NB4 (cell line): Measurements from ENCODE around the gene G0S2.

Source experiments
- DNase-seq: peaks from one replicate; pipeline ENCODE4 v3.0.0; 2010; ENCODE audit warnings: low read depth
- H3K4me3 ChIP-seq: one replicate; pipeline ENCODE4 v1.5.1; 2011; ENCODE audit warnings: mild to moderate bottlenecking, low read depth, low read length, moderate library complexity
- MYC ChIP-seq: IDR thresholded peaks from 2 replicates; pipeline ENCODE4 v1.6.1; 2011; ENCODE audit warnings: low read depth, low read length
- POLR2A ChIP-seq: IDR thresholded peaks from 2 replicates; pipeline ENCODE4 v1.6.1; 2011; ENCODE audit warnings: mild to moderate bottlenecking; ENCODE audit not compliant: insufficient read length; ENCODE audit errors: extremely low read depth
- TF ChIP-seq, protein P1 (sequence below): IDR thresholded peaks from 2 replicates; pipeline ENCODE4 v1.6.1; 2011; ENCODE audit warnings: low read depth, low read length
- TF ChIP-seq, protein P2 (sequence below): IDR thresholded peaks from one replicate; pipeline ENCODE4 v1.5.1; 2012; ENCODE audit warnings: low read depth, low read length

G0S2 gene

DNA sequence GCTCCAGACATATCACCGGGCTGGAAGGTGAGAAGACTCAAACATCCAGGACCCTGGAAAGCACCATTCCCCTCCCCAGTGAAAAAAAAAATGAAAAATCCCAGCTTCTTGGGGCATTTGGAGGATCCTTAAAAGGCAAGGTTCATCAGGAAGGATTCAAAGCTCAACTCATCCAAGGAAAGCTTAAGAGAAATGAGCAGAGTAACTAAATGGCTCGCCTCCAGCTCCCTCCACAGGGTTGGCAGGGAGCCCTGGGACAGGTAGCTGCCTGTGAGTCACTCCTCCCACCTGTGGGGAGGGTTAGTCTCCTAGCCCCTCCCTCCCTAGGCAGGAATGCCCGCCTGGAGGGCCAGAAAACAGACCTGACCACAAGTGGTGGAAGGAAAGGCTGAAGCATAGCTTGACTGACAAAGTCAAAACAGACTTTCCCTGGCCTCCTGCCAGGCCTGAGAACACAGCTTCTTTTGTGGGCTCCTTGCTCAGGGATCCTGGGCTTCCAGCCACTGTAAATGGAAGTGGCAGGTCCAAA is 22.3 kb upstream of the G0S2 start:
- no peak overlapping the region for H3K4me3 ChIP-seq
- TF ChIP-seq POLR2A, result no peak
- TF ChIP-seq, protein P1, sequence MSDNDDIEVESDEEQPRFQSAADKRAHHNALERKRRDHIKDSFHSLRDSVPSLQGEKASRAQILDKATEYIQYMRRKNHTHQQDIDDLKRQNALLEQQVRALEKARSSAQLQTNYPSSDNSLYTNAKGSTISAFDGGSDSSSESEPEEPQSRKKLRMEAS, result no peak
- TF ChIP-seq, protein P2, sequence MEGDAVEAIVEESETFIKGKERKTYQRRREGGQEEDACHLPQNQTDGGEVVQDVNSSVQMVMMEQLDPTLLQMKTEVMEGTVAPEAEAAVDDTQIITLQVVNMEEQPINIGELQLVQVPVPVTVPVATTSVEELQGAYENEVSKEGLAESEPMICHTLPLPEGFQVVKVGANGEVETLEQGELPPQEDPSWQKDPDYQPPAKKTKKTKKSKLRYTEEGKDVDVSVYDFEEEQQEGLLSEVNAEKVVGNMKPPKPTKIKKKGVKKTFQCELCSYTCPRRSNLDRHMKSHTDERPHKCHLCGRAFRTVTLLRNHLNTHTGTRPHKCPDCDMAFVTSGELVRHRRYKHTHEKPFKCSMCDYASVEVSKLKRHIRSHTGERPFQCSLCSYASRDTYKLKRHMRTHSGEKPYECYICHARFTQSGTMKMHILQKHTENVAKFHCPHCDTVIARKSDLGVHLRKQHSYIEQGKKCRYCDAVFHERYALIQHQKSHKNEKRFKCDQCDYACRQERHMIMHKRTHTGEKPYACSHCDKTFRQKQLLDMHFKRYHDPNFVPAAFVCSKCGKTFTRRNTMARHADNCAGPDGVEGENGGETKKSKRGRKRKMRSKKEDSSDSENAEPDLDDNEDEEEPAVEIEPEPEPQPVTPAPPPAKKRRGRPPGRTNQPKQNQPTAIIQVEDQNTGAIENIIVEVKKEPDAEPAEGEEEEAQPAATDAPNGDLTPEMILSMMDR, result no peak
- no peak for DNase-seq

DNA sequence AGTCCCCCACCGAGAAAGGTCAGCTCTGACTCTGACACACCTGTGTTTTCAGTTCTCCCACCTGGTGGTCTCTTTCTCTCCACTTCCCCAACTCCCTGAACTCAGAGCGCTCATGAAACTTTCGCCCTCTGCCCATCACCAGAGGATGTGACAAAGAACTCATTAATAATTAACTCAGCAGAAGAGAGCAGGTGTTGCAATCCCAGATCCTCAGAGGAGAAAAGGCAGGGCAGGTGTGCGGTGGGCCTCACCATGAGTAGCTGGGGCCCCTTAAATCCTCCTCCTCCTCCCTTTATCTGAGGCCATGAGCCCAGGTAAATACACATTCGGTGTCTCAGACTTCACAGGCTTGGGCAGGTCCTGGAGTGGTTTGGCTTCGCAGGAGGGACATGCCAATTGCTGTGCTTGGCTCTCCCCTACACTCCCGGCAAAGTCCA is 21.3 kb upstream of the G0S2 start:
- DNase-seq, result no peak
- TF ChIP-seq POLR2A (no peak), MYC (no peak)
- TF ChIP-seq, protein P2, result no peak
- TF ChIP-seq, protein P1, result no peak
- no peak overlapping the region for H3K4me3 ChIP-seq

DNA sequence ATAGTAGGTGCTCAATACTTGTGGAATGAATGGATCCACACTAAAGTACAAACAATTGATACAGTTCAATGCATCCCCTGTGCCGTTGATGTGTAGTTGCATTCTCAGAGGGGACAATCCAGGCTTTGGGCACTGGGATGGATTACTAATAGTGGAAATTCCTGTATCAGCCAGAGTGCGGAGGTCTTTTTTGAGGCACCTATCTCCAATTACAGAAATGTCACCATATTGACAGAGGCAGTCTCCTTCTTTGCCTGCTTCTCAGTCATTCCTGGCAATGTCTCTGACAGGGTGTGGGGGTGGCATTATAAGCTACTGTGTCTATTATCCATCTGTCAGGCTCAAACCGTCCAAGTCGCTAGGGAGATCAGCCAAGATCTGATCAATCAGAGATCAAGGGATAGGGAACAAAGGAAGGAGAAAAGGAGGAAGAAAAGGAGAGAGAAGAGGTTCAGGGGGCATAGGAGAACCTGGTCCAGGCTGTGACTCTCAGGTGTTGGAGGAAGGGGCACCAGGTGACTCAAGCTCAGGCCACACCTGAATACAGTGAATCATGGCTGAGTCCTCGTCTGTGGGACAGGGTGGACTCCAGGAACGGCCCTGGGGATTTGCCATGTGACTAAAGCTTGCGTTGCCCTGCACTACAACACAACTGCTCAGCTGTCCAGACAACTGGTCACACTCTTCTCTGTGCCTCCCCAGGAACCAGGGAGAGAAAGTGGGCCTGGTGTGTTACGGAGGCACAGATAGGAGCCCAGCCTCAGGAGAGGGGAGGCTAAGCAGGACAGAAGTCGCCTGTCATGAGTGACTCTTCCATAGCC is 19.6 kb upstream of the G0S2 start:
- TF ChIP-seq, protein P2, result no peak
- TF ChIP-seq, protein P1, result no peak
- TF ChIP-seq MYC (no peak), POLR2A (no peak)
- H3K4me3 ChIP-seq, result no peak overlapping the region
- DNase-seq, result no peak

DNA sequence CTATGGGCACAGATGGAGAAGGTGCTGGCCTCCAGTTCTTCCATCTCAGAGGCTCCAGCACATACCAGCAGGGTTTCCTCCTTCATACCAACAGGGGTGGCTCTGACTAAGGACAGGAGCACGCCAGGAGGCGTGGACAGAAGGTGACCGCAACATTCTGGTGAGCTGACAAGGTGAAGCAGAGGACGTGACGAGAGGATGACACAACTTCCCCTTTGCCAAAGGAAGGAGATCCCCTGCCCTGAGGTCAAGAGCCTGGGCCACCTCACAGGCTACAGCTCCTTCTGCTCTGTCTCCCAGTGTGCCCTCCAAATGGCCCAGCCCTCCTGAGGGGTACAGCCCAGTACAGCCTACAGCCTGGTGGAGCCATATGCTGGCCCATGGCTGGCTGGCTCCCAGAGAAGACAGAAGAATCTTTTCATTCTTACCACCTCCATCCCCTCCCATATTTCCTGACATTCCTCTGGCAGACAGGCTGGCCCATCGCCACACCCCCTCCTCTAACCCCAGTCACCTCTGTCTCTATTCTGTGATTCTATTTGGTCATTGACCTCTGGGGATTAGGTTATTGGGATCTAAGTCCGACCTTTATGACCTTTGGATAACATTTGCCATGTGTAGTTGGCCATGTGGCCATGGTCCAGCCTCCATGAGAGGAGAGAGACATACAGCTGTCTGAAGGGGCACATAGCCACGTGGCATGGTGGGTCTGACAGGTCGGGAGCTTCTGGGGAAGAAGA is 17.9 kb upstream of the G0S2 start:
- DNase-seq, result peak; percentile 51
- TF ChIP-seq MYC, result no peak
- TF ChIP-seq POLR2A, result no peak
- TF ChIP-seq, protein P2, result no peak
- TF ChIP-seq, protein P1, result no peak
- no peak overlapping the region for H3K4me3 ChIP-seq

DNA sequence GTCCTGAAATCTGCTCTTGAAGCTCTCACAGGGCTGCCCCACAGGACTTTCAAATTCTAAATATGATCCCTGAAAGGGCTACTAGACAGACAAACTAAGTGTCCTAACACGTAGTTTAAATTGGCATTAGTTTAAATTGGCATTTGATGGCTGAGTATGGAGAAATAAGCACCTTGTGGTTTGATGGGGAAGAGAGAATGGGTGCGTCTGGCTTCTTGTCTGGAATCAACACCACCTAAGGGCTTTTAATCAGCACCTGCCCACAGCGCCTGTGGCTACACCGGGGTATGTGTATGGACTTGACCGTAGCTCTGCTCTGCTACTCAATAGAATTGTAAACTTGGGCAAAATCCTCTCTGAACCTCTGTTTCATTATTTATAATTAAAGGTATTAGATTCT is 17.3 kb upstream of the G0S2 start:
- DNase-seq, result no peak
- no peak for TF ChIP-seq MYC
- TF ChIP-seq, protein P1, result no peak
- TF ChIP-seq, protein P2, result no peak
- TF ChIP-seq POLR2A, result no peak
- H3K4me3 ChIP-seq, result no peak overlapping the region
